IMR-90 (cell line): ENCODE measurements around the gene LY6G6D. TPM values are rescaled to one million over a fixed set of nuclear protein-coding genes. Genes with fewer than 3 reads are reported as not detected.

Experiments
- ATAC-seq: fragments of 200-7000 bp; cut with Tn5 transposase; 2 replicates; pipeline ENCODE4 v1.9.1; 2020; ENCODE audit warnings: low read depth, mild to moderate bottlenecking, moderate library complexity
- BruUV-seq: library from RNA; stranded (reverse); fragments of 400-500 nt; replicated peaks from 2 replicates; lab custom pipeline; 2021; lab: Mats Ljungman, UMichigan
- CTCF ChIA-PET: fragments of 300-600 bp; formaldehyde crosslinking; extraction: SDS; loops from one replicate; lab custom pipeline; 2021; ENCODE audit warnings: antibody characterized with exemption; lab: Yijun Ruan, JAX
- POLR2A ChIA-PET: fragments of 300-600 bp; sonication (Branson Sonifier 250); formaldehyde crosslinking; loops from one replicate; lab custom pipeline; 2022; ENCODE audit warnings: antibody characterized with exemption; ENCODE audit not compliant: unreplicated experiment; lab: Charles Lee
- DNase-seq: peaks from one replicate; pipeline ENCODE4 v3.0.0; 2013
- H2AFZ ChIP-seq: replicated peaks from 2 replicates; pipeline ENCODE3; 2013; ENCODE audit warnings: low read length, mild to moderate bottlenecking; ENCODE audit not compliant: poor library complexity
- H2AK5ac ChIP-seq: 2 replicates; pipeline ENCODE4 v1.6.1; 2013; ENCODE audit warnings: low read depth, low read length, inconsistent platforms
- H2AK9ac ChIP-seq: replicated peaks from 2 replicates; pipeline ENCODE3; 2013; ENCODE audit warnings: mild to moderate bottlenecking, low read depth, low read length, moderate library complexity; ENCODE audit not compliant: poor library complexity
- H2BK120ac ChIP-seq: 2 replicates; pipeline ENCODE4 v1.6.1; 2013; ENCODE audit warnings: low read depth, low read length, inconsistent platforms
- H2BK15ac ChIP-seq: 3 replicates; pipeline ENCODE4 v1.6.1; 2013; ENCODE audit warnings: low read depth, low read length, inconsistent platforms
- H2BK20ac ChIP-seq: 2 replicates; pipeline ENCODE4 v1.6.1; 2013; ENCODE audit warnings: low read depth, mild to moderate bottlenecking, inconsistent platforms, low read length, moderate library complexity
- H2BK5ac ChIP-seq: 2 replicates; pipeline ENCODE4 v1.6.1; 2013; ENCODE audit warnings: mild to moderate bottlenecking, low read depth, low read length, inconsistent platforms; ENCODE audit not compliant: poor library complexity, severe bottlenecking
- H3K14ac ChIP-seq: replicated peaks from 2 replicates; pipeline ENCODE4 v1.6.1; 2013; ENCODE audit warnings: low read depth, low read length, inconsistent platforms
- H3K18ac ChIP-seq: 2 replicates; pipeline ENCODE4 v1.6.1; 2013; ENCODE audit warnings: low read depth, low read length, control low read depth
- H3K23ac ChIP-seq: 2 replicates; pipeline ENCODE4 v1.6.1; 2013; ENCODE audit warnings: low read depth, low read length, inconsistent platforms
- H3K27ac ChIP-seq: 2 replicates; pipeline ENCODE4 v1.5.1; 2013; ENCODE audit warnings: mild to moderate bottlenecking, control low read depth, low read length; ENCODE audit not compliant: insufficient read depth
- H3K27me3 ChIP-seq: 2 replicates; pipeline ENCODE4 v1.6.1; 2013; ENCODE audit warnings: low read length; ENCODE audit not compliant: control insufficient read depth, insufficient read depth
- H3K36me3 ChIP-seq: 2 replicates; pipeline ENCODE4 v1.6.1; 2013; ENCODE audit warnings: low read length, mixed read lengths; ENCODE audit not compliant: control insufficient read depth, insufficient read depth
- H3K4ac ChIP-seq: 2 replicates; pipeline ENCODE4 v1.6.1; 2013; ENCODE audit warnings: low read depth, low read length, inconsistent platforms
- H3K4me1 ChIP-seq: 2 replicates; pipeline ENCODE4 v1.6.1; 2013; ENCODE audit warnings: low read length, mixed read lengths; ENCODE audit not compliant: control insufficient read depth, insufficient read depth
- H3K4me2 ChIP-seq: 2 replicates; pipeline ENCODE4 v1.6.1; 2013; ENCODE audit warnings: low read depth, mild to moderate bottlenecking, control low read depth, low read length, moderate library complexity
- H3K4me3 ChIP-seq: 2 replicates; pipeline ENCODE4 v1.5.1; 2013; ENCODE audit warnings: low read depth, mild to moderate bottlenecking, control low read depth, low read length, moderate library complexity; ENCODE audit not compliant: insufficient read depth
- H3K56ac ChIP-seq: 2 replicates; pipeline ENCODE4 v1.6.1; 2013; ENCODE audit warnings: low read length, inconsistent platforms; ENCODE audit not compliant: insufficient read depth; ENCODE audit errors: extremely low read depth
- H3K79me1 ChIP-seq, 2 experiments: 2 replicates each; pipeline ENCODE4 v1.6.1; 2013; ENCODE audit warnings: low read length in 2 of 2, inconsistent platforms in 1 of 2, low read depth in 1 of 2
- H3K9ac ChIP-seq: 2 replicates; pipeline ENCODE4 v1.6.1; 2013; ENCODE audit warnings: low read depth, low read length, control low read depth
- H3K9me1 ChIP-seq: 2 replicates; pipeline ENCODE4 v1.6.1; 2013; ENCODE audit warnings: low read length, inconsistent platforms; ENCODE audit not compliant: insufficient read depth
- H3K9me3 ChIP-seq: 2 replicates; pipeline ENCODE4 v1.6.1; 2013; ENCODE audit warnings: low read length; ENCODE audit not compliant: control insufficient read depth, insufficient read depth
- H4K20me1 ChIP-seq: 2 replicates; pipeline ENCODE4 v1.6.1; 2013; ENCODE audit warnings: low read length, inconsistent platforms; ENCODE audit not compliant: insufficient read depth
- H4K5ac ChIP-seq: 2 replicates; pipeline ENCODE4 v1.6.1; 2013; ENCODE audit warnings: mild to moderate bottlenecking, low read depth, low read length, control low read depth
- H4K8ac ChIP-seq, 2 experiments: 2 replicates each; pipeline ENCODE4 v1.6.1; 2013; ENCODE audit warnings: low read depth in 2 of 2, low read length in 2 of 2, control low read depth in 1 of 2, inconsistent platforms in 1 of 2
- H4K91ac ChIP-seq: 2 replicates; pipeline ENCODE4 v1.6.1; 2013; ENCODE audit warnings: low read depth, low read length, inconsistent platforms; ENCODE audit not compliant: insufficient read depth
- BHLHE40 ChIP-seq: fragments of 150-350 bp; IDR thresholded peaks from 2 replicates; pipeline ENCODE4 v1.6.1; 2016; ENCODE audit warnings: mild to moderate bottlenecking, low read depth, low read length
- CEBPB ChIP-seq: IDR thresholded peaks from 2 replicates; pipeline ENCODE4 v1.6.1; 2012; ENCODE audit warnings: low read depth, low read length, improper control_type of control experiment
- CHD1 ChIP-seq: IDR thresholded peaks from 2 replicates; pipeline ENCODE4 v1.6.1; 2012; ENCODE audit warnings: low read depth, low read length, improper control_type of control experiment
- CTCF ChIP-seq: conservative IDR thresholded peaks from 2 replicates; pipeline ENCODE4 v1.5.1; 2012; ENCODE audit warnings: mild to moderate bottlenecking, low read depth, low read length, improper control_type of control experiment
- FOS ChIP-seq: fragments of 150-350 bp; IDR thresholded peaks from 2 replicates; pipeline ENCODE4 v1.6.1; 2016; ENCODE audit warnings: low read depth, low read length
- MAFK ChIP-seq: IDR thresholded peaks from 2 replicates; pipeline ENCODE4 v1.6.1; 2012; ENCODE audit warnings: low read depth, low read length, improper control_type of control experiment
- MAZ ChIP-seq: IDR thresholded peaks from 2 replicates; pipeline ENCODE4 v1.6.1; 2012; ENCODE audit warnings: low read depth, mild to moderate bottlenecking, low read length, improper control_type of control experiment, moderate library complexity, borderline replicate concordance
- MXI1 ChIP-seq: IDR thresholded peaks from 2 replicates; pipeline ENCODE4 v1.6.1; 2012; ENCODE audit warnings: low read depth, mild to moderate bottlenecking, low read length, moderate library complexity, borderline replicate concordance
- NFE2L2 ChIP-seq: fragments of 150-350 bp; IDR thresholded peaks from 2 replicates; pipeline ENCODE4 v1.6.1; 2016; ENCODE audit warnings: low read depth, mild to moderate bottlenecking, low read length
- POLR2A ChIP-seq: IDR thresholded peaks from 2 replicates; pipeline ENCODE4 v1.6.1; 2012; ENCODE audit warnings: mild to moderate bottlenecking, low read depth, low read length
- RAD21 ChIP-seq: IDR thresholded peaks from 2 replicates; pipeline ENCODE4 v1.6.1; 2012; ENCODE audit warnings: low read length, improper control_type of control experiment
- RCOR1 ChIP-seq: IDR thresholded peaks from 2 replicates; pipeline ENCODE4 v1.6.1; 2012; ENCODE audit warnings: mild to moderate bottlenecking, low read length, improper control_type of control experiment; ENCODE audit not compliant: insufficient replicate concordance
- RFX5 ChIP-seq: IDR thresholded peaks from 2 replicates; pipeline ENCODE4 v1.8.0; 2012; ENCODE audit warnings: low read depth, mild to moderate bottlenecking, low read length, moderate library complexity
- SMC3 ChIP-seq: fragments of 150-350 bp; IDR thresholded peaks from 2 replicates; pipeline ENCODE4 v1.6.1; 2016; ENCODE audit warnings: low read depth, mild to moderate bottlenecking, antibody characterized with exemption, low read length, moderate library complexity
- USF2 ChIP-seq: fragments of 150-350 bp; IDR thresholded peaks from 2 replicates; pipeline ENCODE4 v1.6.1; 2017; ENCODE audit warnings: mild to moderate bottlenecking, antibody characterized with exemption, low read length, low read depth
- WGBS, 2 experiments: methylation state at CpG; one replicate each; pipeline versions ENCODE4 v1.1.5 to v1.1.7; 2013; ENCODE audit warnings: missing lambda C conversion rate in 2 of 2; ENCODE audit not compliant: insufficient read length in 1 of 2; ENCODE audit errors: extremely low coverage in 2 of 2; 5-methylcytosine and 5-hydroxymethylcytosine counted together
- dilution Hi-C: fragments of 300-500 bp; cut with HindIII; formaldehyde crosslinking; loops from one replicate; pipeline ENCODE4 v1.14.3; 2018; ENCODE audit warnings: low sequenced_read_pairs; ENCODE audit not compliant: unreplicated experiment
- in situ Hi-C: fragments of 300-500 bp; cut with MboI; formaldehyde crosslinking; loops from 3 replicates; pipeline ENCODE4 v1.14.3; 2019; ENCODE audit warnings: low sequenced_read_pairs, inconsistent platforms, mixed read lengths
- intact Hi-C: fragments of 100-400 bp; cut with micrococcal nuclease; formaldehyde crosslinking; loops from 2 replicates; pipeline ENCODE4 v1.10.0; 2022
- polyA plus RNA-seq, 3 experiments: library from polyadenylated mRNA; depleted of rRNA; stranded (reverse); fragments of >200 nt; gene quantifications; 2 replicates each; pipeline ENCODE4 v1.2.3, GENCODE V29; 2012; ENCODE audit warnings: low replicate concordance in 1 of 3
- total RNA-seq: library from RNA; depleted of rRNA; stranded (reverse); fragments of >200 nt; gene quantifications from 2 replicates; pipeline ENCODE4 v1.2.3, GENCODE V29; 2012
- TF ChIP-seq, protein P1 (sequence below): fragments of 150-350 bp; IDR thresholded peaks from 2 replicates; pipeline ENCODE4 v1.6.1; 2016; ENCODE audit warnings: low read depth, mild to moderate bottlenecking, low read length, moderate library complexity, borderline replicate concordance

Gene LY6G6D
- total and polyA plus RNA-seq, 2 of the 4 experiments (the other 2 are of a cell fraction), result not detected

GRCh38 chr6:31676322-31676903 is 38.7 kb upstream of the LY6G6D start:
- Histone ChIP-seq H3K4me1 (peaks cover 7% of the 10 kb centered on the region), H3K9ac (no peak overlapping the region), H3K27ac (no peak overlapping the region), H4K8ac (no peak overlapping the region), H4K5ac (no peak overlapping the region), H3K9me3 (no peaks in the 10 kb centered on the region), H3K14ac (no peak overlapping the region), H3K4me2 (no peak overlapping the region), H3K36me3 (peaks cover 20% of the 10 kb centered on the region), H2AK5ac (no peak overlapping the region; the same call in 1 of the 2 replicates), H3K56ac (no peak overlapping the region), H3K27me3 (no peaks in the 10 kb centered on the region), H2BK15ac (no peak overlapping the region), H3K18ac (no peak overlapping the region), H2BK120ac (no peak overlapping the region), H3K4me3 (no peak overlapping the region), H4K91ac (no peak overlapping the region), H2AK9ac (no peak overlapping the region), H4K20me1 (no peaks in the 10 kb centered on the region), H3K4ac (no peak overlapping the region), H2AFZ (peak overlapping the region; percentile 28), H3K79me1 (peaks cover 0 to 4% of the 10 kb centered on the region in 2 experiments; a peak in 1 of 4 replicates), H3K23ac (no peak overlapping the region), H2BK5ac (no peak overlapping the region), H3K9me1 (no peaks in the 10 kb centered on the region), H2BK20ac (no peak overlapping the region)
- POLR2A ChIA-PET, result no interaction called here
- intact Hi-C loops, result no loop called here
- in situ Hi-C loops, result no loop called here
- ATAC-seq, result no peak
- 63% methylated on average over 2 of the region's 4 CpGs; no CpG with 5 or more reads in 1 of the 2 experiments for WGBS, 2 experiments
- CTCF ChIA-PET, result no interaction called here
- no TSS peak for BruUV-seq
- no peak for DNase-seq
- dilution Hi-C loops, result no loop called here
- no peak for TF ChIP-seq CHD1
- no peak for TF ChIP-seq FOS
- TF ChIP-seq RAD21, result no peak
- no peak for TF ChIP-seq MAFK
- TF ChIP-seq MAZ, result no peak
- TF ChIP-seq, protein P1, sequence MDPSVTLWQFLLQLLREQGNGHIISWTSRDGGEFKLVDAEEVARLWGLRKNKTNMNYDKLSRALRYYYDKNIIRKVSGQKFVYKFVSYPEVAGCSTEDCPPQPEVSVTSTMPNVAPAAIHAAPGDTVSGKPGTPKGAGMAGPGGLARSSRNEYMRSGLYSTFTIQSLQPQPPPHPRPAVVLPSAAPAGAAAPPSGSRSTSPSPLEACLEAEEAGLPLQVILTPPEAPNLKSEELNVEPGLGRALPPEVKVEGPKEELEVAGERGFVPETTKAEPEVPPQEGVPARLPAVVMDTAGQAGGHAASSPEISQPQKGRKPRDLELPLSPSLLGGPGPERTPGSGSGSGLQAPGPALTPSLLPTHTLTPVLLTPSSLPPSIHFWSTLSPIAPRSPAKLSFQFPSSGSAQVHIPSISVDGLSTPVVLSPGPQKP, result no peak
- TF ChIP-seq BHLHE40, result no peak
- no peak for TF ChIP-seq NFE2L2
- no peak for TF ChIP-seq USF2
- no peak for TF ChIP-seq SMC3
- no peak for TF ChIP-seq CTCF
- no peak; the same call in 1 of the 2 replicates for TF ChIP-seq POLR2A
- TF ChIP-seq RCOR1, result no peak
- TF ChIP-seq MXI1, result no peak
- TF ChIP-seq CEBPB, result no peak
- no peak for TF ChIP-seq RFX5
